Caco-2 (cell line): ENCODE measurements around the gene COMMD8. TPM values are rescaled to one million over a fixed set of nuclear protein-coding genes. Genes with fewer than 3 reads are reported as not detected.

Experiments
- BruUV-seq: library from RNA; stranded (reverse); fragments of 400-500 nt; replicated peaks from 2 replicates; lab custom pipeline; 2021; lab: Mats Ljungman, UMichigan
- CTCF ChIA-PET: fragments of 300-600 bp; sonication (Branson Sonifier 250); formaldehyde crosslinking; loops from one replicate; lab custom pipeline; 2022; ENCODE audit warnings: antibody characterized with exemption; lab: Charles Lee
- POLR2A ChIA-PET: fragments of 300-600 bp; sonication (Branson Sonifier 250); formaldehyde crosslinking; loops from one replicate; lab custom pipeline; 2022; ENCODE audit warnings: antibody characterized with exemption; lab: Charles Lee
- DNase-seq, 2 experiments: peaks; one replicate each; pipeline versions ENCODE4 v3.0.0 to v3.0.0-alpha.2; 2020 to 2022
- H3K27me3 ChIP-seq: replicated peaks from 2 replicates; pipeline ENCODE4 v1.6.0; 2011; ENCODE audit warnings: low read length; ENCODE audit not compliant: control insufficient read depth, insufficient read depth
- H3K36me3 ChIP-seq: 2 replicates; pipeline ENCODE4 v1.5.1; 2011; ENCODE audit warnings: low read length; ENCODE audit not compliant: control insufficient read depth, insufficient read depth
- H3K4me1 ChIP-seq: fragments of 250-450 bp; sonication (Bioruptor Pico); 2 replicates; pipeline ENCODE4 v1.5.1; 2020; ENCODE audit warnings: mild to moderate bottlenecking
- H3K4me3 ChIP-seq: 2 replicates; pipeline ENCODE4 v1.5.1; 2011; ENCODE audit warnings: low read depth, mild to moderate bottlenecking, control low read depth, low read length
- H3K9me3 ChIP-seq: fragments of 250-450 bp; sonication (Bioruptor Pico); 2 replicates; pipeline ENCODE4 v1.5.1; 2020; ENCODE audit warnings: mild to moderate bottlenecking, moderate library complexity
- H3K27ac Mint-ChIP-seq: one replicate; pipeline ENCODE4 v1.8.0; 2022; ENCODE audit warnings: mixed read lengths; ENCODE audit not compliant: unreplicated experiment
- H3K27me3 Mint-ChIP-seq: one replicate; pipeline ENCODE4 v1.8.0; 2022; ENCODE audit warnings: mixed read lengths; ENCODE audit not compliant: insufficient read depth, unreplicated experiment
- H3K36me3 Mint-ChIP-seq: one replicate; pipeline ENCODE4 v1.8.0; 2022; ENCODE audit warnings: mild to moderate bottlenecking, mixed read lengths; ENCODE audit not compliant: insufficient read depth, unreplicated experiment
- H3K4me1 Mint-ChIP-seq: one replicate; pipeline ENCODE4 v1.8.0; 2022; ENCODE audit warnings: low read depth, mixed read lengths; ENCODE audit not compliant: unreplicated experiment
- H3K4me3 Mint-ChIP-seq: one replicate; pipeline ENCODE4 v1.8.0; 2022; ENCODE audit warnings: mild to moderate bottlenecking, moderate library complexity, mixed read lengths; ENCODE audit not compliant: unreplicated experiment
- H3K9me3 Mint-ChIP-seq: one replicate; pipeline ENCODE4 v1.8.0; 2022; ENCODE audit warnings: mixed read lengths; ENCODE audit not compliant: unreplicated experiment
- CTCF ChIP-seq, 2 experiments: fragments of 200-600 bp in 1 of 2; IDR thresholded peaks; 1 replicate in 1 of 2; 2 replicates in 1 of 2; pipeline versions ENCODE4 v1.5.1 to v1.8.0; 2011 to 2022; ENCODE audit warnings: antibody characterized with exemption in 1 of 2, control low read depth in 1 of 2, inconsistent platforms in 1 of 2, low read depth in 1 of 2, low read length in 1 of 2, mild to moderate bottlenecking in 1 of 2, moderate library complexity in 1 of 2; ENCODE audit not compliant: insufficient read depth in 1 of 2, severe bottlenecking in 1 of 2, unreplicated experiment in 1 of 2
- intact Hi-C: fragments of 100-400 bp; cut with micrococcal nuclease; formaldehyde crosslinking; loops from one replicate; pipeline ENCODE4 v1.10.0; 2022; ENCODE audit not compliant: unreplicated experiment
- total RNA-seq: library from RNA; stranded (reverse); gene quantifications from 2 replicates; pipeline ENCODE4 v1.2.3, GENCODE V29; 2022

The COMMD8 gene
- total RNA-seq, 1 experiment from 2014 or later = 38.8 TPM

GRCh38 chr4:47469951-47470350 is 6.4 kb upstream of the COMMD8 start:
- Mint-ChIP-seq H3K9me3 (no peaks in the 10 kb centered on the region), H3K4me1 (peaks cover 34% of the 10 kb centered on the region), H3K36me3 (peaks cover 6% of the 10 kb centered on the region), H3K4me3 (no peak overlapping the region), H3K27me3 (no peaks in the 10 kb centered on the region), H3K27ac (no peak overlapping the region)
- no peak for DNase-seq
- Histone ChIP-seq H3K4me3 (no peak overlapping the region), H3K27me3 (no peaks in the 10 kb centered on the region), H3K4me1 (peaks cover 61% of the 10 kb centered on the region), H3K36me3 (no peaks in the 10 kb centered on the region), H3K9me3 (no peaks in the 10 kb centered on the region; the same call in 1 of the 2 replicates)
- POLR2A ChIA-PET = no interaction called here
- CTCF ChIA-PET = interaction anchor here (4.1 kb wide), 1 partner anchor 14 kb away, joined by 23 read pairs; the partner anchor contains the start of gene ATP10D
- TF ChIP-seq CTCF (IDR thresholded peaks at IDR 0.05; ENCODE audit: insufficient read depth in 1 of 2, low read depth in 1 of 2, low read length in 1 of 2, severe bottlenecking in 1 of 2, unreplicated experiment in 1 of 2) = no peak
- no TSS peak for BruUV-seq
- intact Hi-C loops = no loop called here

DNA sequence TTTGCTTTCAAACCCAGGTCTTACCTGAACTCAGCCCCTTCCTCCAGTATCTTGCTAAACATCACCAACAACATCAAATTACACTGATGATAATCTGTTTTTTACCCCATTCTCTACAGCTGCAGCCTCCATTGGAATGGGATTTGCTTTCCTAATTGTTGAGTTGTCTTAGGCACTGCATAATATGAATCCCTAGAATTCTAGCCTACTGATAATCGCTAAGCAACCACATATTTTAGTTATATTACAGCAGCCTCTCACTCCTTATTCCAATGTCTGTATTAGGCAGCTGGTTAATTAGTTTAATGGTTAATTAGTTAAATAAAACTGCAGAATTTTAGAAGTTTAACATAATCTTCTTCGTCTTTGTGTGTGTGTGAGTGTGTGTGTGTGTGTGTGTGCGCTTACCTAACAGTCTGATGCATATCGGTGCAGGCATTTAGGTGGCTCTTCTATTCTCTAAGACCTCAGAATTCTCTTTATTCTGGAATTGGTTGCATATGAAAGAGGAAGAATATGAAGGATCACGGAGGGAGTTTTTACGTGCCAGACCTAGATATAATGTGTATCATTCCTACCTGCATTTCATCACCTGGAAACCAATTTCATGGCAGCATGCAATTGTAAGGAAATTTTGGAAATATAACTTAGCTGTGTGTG is 5.3 kb upstream of the COMMD8 start:
- Mint-ChIP-seq H3K4me1 (peaks cover 34% of the 10 kb centered on the region), H3K36me3 (peaks cover 7% of the 10 kb centered on the region), H3K27me3 (no peaks in the 10 kb centered on the region), H3K27ac (peak overlapping the region; percentile 65), H3K9me3 (no peaks in the 10 kb centered on the region), H3K4me3 (peak overlapping the region; percentile 39)
- ChIA-PET CTCF (interaction anchor here (0.6 kb wide), 1 partner anchor 26 kb away, joined by 3 read pairs; no protein-coding TSS in a partner anchor), POLR2A (no interaction called here)
- Histone ChIP-seq H3K9me3 (no peaks in the 10 kb centered on the region; the same call in 1 of the 2 replicates), H3K27me3 (no peaks in the 10 kb centered on the region), H3K4me1 (peaks cover 51% of the 10 kb centered on the region), H3K4me3 (no peak overlapping the region), H3K36me3 (no peaks in the 10 kb centered on the region)
- no peak for DNase-seq
- no TSS peak for BruUV-seq
- intact Hi-C loops = no loop called here
- TF ChIP-seq CTCF (IDR thresholded peaks at IDR 0.05; ENCODE audit: insufficient read depth in 1 of 2, low read depth in 1 of 2, low read length in 1 of 2, severe bottlenecking in 1 of 2, unreplicated experiment in 1 of 2) = no peak

DNA sequence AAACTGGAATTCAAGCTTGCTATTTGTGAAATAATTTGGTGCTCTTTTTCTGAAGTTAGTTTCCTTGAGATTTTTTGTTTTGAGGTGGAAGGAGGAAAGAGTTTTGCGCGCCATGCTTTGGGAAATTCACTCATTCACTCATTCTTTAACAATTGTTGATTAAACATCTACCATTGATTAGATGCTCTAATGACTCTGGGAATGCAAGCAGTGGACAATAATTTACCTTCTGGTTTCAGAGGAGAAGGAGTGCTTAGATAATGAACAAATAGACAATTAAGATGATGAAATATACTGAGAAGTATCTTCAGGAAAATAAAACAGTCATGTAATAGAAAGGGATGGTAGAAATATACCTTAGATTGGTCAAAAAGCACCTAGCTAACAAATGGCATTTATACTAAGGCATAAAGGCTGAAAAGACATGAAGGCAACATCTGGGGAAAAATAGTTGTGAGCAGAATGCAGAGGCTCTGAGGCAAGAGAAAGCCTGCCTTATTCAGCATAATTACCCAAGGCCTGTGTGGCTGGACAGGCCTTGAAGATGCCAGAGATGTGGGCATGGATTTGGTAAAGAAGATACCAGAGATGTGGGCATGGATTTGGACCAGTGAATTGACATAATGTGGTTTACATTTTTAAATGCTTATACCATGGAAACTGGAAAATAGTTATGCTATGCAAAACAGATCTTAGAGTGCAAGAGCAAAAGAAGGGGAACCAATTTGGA is 2.7 kb upstream of the COMMD8 start:
- no peak for TF ChIP-seq CTCF (IDR thresholded peaks at IDR 0.05; ENCODE audit: insufficient read depth in 1 of 2, low read depth in 1 of 2, low read length in 1 of 2, severe bottlenecking in 1 of 2, unreplicated experiment in 1 of 2)
- H3K9me3 ChIP-seq = no peaks in the 10 kb centered on the region; the same call in 1 of the 2 replicates
- ChIA-PET POLR2A (no interaction called here), CTCF (no interaction called here)
- peaks cover 7% of the 10 kb centered on the region for H3K36me3 Mint-ChIP-seq
- no peaks in the 10 kb centered on the region for H3K27me3 Mint-ChIP-seq
- no peak overlapping the region for H3K4me3 Mint-ChIP-seq
- intact Hi-C loops = no loop called here
- H3K27ac Mint-ChIP-seq = no peak overlapping the region
- H3K4me3 ChIP-seq = no peak overlapping the region
- no peak for DNase-seq
- H3K4me1 ChIP-seq = peaks cover 35% of the 10 kb centered on the region
- H3K27me3 ChIP-seq = no peaks in the 10 kb centered on the region
- no peaks in the 10 kb centered on the region for H3K9me3 Mint-ChIP-seq
- no peaks in the 10 kb centered on the region for H3K36me3 ChIP-seq
- BruUV-seq = no TSS peak
- peaks cover 26% of the 10 kb centered on the region for H3K4me1 Mint-ChIP-seq
